Measurements from ENCODE around the gene PRPF6.

PRPF6 gene

GRCh38 chr20:64057628-64058498 is 76.9 kb downstream of the PRPF6 start:
- Histone ChIP-seq H3K27me3 (ENCODE audit: control insufficient read depth, insufficient read depth, low read length) (no peaks in the 10 kb centered on the region), H3K4me3 (ENCODE audit: low read depth, low read length) (peak overlapping the region; percentile 36; the same call in 1 of the 2 replicates), H3K36me3 (ENCODE audit: control insufficient read depth, insufficient read depth, low read length) (no peaks in the 10 kb centered on the region), H3K9me3 (ENCODE audit: control insufficient read depth, insufficient read depth, low read depth, low read length) (no peaks in the 10 kb centered on the region), H3K9ac (ENCODE audit: low read length) (no peak overlapping the region), H3K4me1 (ENCODE audit: control insufficient read depth, insufficient read depth, low read length) (peaks cover 41% of the 10 kb centered on the region), H3K27ac (ENCODE audit: low read depth, low read length) (no peak overlapping the region)

GRCh38 chr20:64058536-64058935 is 77.6 kb downstream of the PRPF6 start:
- Histone ChIP-seq H3K9me3 (ENCODE audit: control insufficient read depth, insufficient read depth, low read depth, low read length) (no peaks in the 10 kb centered on the region), H3K4me3 (ENCODE audit: low read depth, low read length) (no peak overlapping the region), H3K9ac (ENCODE audit: low read length) (no peak overlapping the region), H3K27me3 (ENCODE audit: control insufficient read depth, insufficient read depth, low read length) (no peaks in the 10 kb centered on the region), H3K36me3 (ENCODE audit: control insufficient read depth, insufficient read depth, low read length) (no peaks in the 10 kb centered on the region), H3K4me1 (ENCODE audit: control insufficient read depth, insufficient read depth, low read length) (peaks cover 38% of the 10 kb centered on the region), H3K27ac (ENCODE audit: low read depth, low read length) (no peak overlapping the region)

GRCh38 chr20:64062276-64062595 is 81.3 kb downstream of the PRPF6 start:
- H3K4me1 ChIP-seq (ENCODE audit: control insufficient read depth, insufficient read depth, low read length): peaks cover 29% of the 10 kb centered on the region
- H3K36me3 ChIP-seq (ENCODE audit: control insufficient read depth, insufficient read depth, low read length): no peaks in the 10 kb centered on the region
- H3K4me3 ChIP-seq (ENCODE audit: low read depth, low read length): peak overlapping the region; percentile 92
- 0 out of 2 replicates have a peak overlapping the region, but pooled peaks have one; percentile 72 for H3K27ac ChIP-seq (ENCODE audit: low read depth, low read length)
- H3K9me3 ChIP-seq (ENCODE audit: control insufficient read depth, insufficient read depth, low read depth, low read length): no peaks in the 10 kb centered on the region
- peak overlapping the region; percentile 74 for H3K9ac ChIP-seq (ENCODE audit: low read length)
- no peaks in the 10 kb centered on the region for H3K27me3 ChIP-seq (ENCODE audit: control insufficient read depth, insufficient read depth, low read length)

DNA sequence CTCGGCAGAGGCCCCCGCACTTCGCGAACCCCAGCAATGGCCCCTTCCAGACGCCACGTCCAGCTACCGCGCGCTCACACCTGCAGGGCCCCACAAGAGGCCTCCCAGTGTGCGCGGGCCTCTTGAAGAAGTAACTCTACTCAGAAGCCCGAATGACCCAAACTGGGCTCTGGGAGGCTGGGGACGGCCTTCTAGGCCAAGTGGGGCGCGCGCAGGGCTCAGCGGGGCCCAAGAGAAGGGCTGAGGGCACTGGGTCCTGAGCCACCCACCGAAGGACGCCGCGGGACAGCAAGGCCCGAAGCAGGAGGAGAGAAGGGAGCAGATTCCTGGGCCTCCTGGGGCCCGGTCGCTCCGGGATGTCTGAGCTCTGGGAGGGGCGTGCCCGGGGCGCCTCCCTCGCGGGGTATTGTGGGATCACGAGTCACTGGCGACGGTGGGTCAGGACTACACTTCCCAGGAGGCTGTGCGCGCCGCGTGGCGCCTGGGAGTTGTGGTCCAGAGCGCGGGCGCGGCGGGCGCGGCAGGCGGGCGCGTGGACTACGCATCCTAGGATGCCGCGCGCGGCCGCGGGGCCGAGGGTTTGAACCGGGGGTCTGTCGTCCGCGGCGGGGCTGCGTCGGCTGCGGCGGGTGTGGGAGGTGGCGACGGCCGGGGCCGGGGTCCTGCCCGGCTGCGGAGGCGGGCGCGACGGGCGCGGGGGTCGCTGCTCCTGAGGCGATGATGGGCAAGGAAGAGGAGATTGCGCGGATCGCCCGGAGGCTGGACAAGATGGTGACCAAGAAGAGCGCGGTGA is 81.9 kb downstream of the PRPF6 start, which contains the start of gene TCEA2:
Gene TCEA2, plus strand, starts transcription at position 603 of the 793 bp plus-strand sequence. Its CDS starts 115 bp downstream, at position 718.
- no peaks in the 10 kb centered on the region for H3K36me3 ChIP-seq (ENCODE audit: control insufficient read depth, insufficient read depth, low read length)
- no peaks in the 10 kb centered on the region for H3K27me3 ChIP-seq (ENCODE audit: control insufficient read depth, insufficient read depth, low read length)
- no peaks in the 10 kb centered on the region for H3K9me3 ChIP-seq (ENCODE audit: control insufficient read depth, insufficient read depth, low read depth, low read length)
- H3K4me1 ChIP-seq (ENCODE audit: control insufficient read depth, insufficient read depth, low read length): peaks cover 24% of the 10 kb centered on the region
- H3K9ac ChIP-seq (ENCODE audit: low read length): peak within 1 kb of the TSS; percentile 74
- peak within 1 kb of the TSS; percentile 92 for H3K4me3 ChIP-seq (ENCODE audit: low read depth, low read length)
- H3K27ac ChIP-seq (ENCODE audit: low read depth, low read length): peak within 1 kb of the TSS; percentile 72

- H3K4me1 ChIP-seq (ENCODE audit: control insufficient read depth, insufficient read depth, low read length): peaks cover 24% of the 10 kb centered on the region
- H3K4me3 ChIP-seq (ENCODE audit: low read depth, low read length): peak overlapping the region; percentile 92
- H3K27ac ChIP-seq (ENCODE audit: low read depth, low read length): no peak overlapping the region; the same call in 1 of the 2 replicates
- H3K9me3 ChIP-seq (ENCODE audit: control insufficient read depth, insufficient read depth, low read depth, low read length): no peaks in the 10 kb centered on the region
- H3K27me3 ChIP-seq (ENCODE audit: control insufficient read depth, insufficient read depth, low read length): no peaks in the 10 kb centered on the region
- H3K36me3 ChIP-seq (ENCODE audit: control insufficient read depth, insufficient read depth, low read length): no peaks in the 10 kb centered on the region
- peak overlapping the region; percentile 66 for H3K9ac ChIP-seq (ENCODE audit: low read length)
These were observed 82.6 kb downstream of the PRPF6 start for GRCh38 chr20:64063389-64064144.

DNA sequence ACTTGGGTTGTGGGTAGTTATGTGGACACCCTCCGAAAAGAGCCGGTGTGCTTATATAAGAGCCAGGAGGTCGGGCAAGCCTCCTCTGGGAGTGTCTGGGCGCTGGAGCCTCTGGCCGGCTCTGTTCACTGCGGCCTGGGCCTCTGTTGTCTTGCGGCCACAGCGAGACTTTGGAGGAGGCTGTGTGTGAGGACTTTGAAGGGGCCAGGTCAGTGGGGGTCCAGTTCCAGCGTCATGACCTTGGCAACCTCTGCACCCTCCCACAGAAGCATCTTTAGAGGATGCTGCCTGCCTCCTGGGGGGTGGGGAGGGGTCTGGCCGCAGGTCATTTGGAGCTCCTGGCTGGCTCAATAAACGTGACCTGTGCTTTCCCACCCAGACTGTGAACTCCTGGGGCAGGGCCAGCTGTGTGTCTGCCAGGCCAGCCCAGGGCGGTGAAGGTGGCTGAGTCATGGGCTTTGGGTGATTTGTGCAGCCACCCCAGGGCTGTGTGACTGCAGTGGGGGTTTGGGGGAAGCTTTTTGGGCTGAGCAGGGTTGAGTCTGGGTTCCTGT is 83.3 kb downstream of the PRPF6 start:
- H3K4me1 ChIP-seq (ENCODE audit: control insufficient read depth, insufficient read depth, low read length): peaks cover 24% of the 10 kb centered on the region
- H3K27me3 ChIP-seq (ENCODE audit: control insufficient read depth, insufficient read depth, low read length): no peaks in the 10 kb centered on the region
- no peak overlapping the region for H3K27ac ChIP-seq (ENCODE audit: low read depth, low read length)
- H3K36me3 ChIP-seq (ENCODE audit: control insufficient read depth, insufficient read depth, low read length): no peaks in the 10 kb centered on the region
- H3K9ac ChIP-seq (ENCODE audit: low read length): peak overlapping the region; percentile 4
- H3K9me3 ChIP-seq (ENCODE audit: control insufficient read depth, insufficient read depth, low read depth, low read length): no peaks in the 10 kb centered on the region
- H3K4me3 ChIP-seq (ENCODE audit: low read depth, low read length): peak overlapping the region; percentile 92

DNA sequence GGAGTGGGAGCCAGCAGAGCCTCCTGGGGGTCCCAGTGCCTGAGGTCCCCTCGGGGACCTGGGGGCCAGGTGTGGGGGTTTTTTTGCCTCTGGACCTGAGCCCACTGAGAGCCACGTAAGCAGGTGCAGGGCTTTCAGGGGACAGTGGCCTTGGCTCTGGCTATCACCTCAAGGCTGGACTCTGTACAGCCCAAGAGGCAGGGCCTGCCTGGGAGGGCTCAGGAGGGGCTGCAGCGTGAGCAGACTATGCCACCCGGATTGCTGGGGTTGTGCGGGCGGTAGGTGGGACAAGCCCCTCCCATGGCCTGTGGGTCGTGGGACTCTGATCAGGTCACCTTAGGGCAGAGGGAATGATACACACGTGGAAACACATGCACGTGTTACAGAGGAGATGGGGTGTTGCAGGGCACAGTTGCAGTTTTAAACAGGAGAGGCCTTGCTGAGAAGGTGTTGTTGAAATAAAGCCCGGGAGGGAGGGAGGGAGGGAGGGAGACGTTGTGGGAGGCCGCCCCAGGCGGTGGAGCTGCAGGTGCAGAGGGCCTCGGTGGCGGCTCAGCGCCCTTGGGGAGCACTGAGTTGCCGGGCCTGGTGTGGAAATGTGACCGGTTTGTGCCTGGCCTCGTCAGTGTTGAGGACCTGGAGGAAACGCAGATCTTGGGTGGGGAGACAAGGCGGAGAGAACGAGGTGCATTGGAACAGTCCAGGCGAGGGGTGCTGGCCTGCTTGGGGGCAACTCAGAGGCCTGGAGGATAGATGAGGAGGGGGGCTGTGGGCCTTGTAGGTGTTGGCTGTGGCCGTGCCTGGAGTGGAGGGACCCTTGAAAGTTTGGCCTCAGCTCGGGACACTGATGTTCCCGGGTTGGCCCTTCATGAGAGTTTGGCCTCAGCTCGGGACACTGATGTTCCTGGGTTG is 84.4 kb downstream of the PRPF6 start:
- no peak overlapping the region for H3K27ac ChIP-seq (ENCODE audit: low read depth, low read length)
- no peaks in the 10 kb centered on the region for H3K27me3 ChIP-seq (ENCODE audit: control insufficient read depth, insufficient read depth, low read length)
- no peaks in the 10 kb centered on the region for H3K9me3 ChIP-seq (ENCODE audit: control insufficient read depth, insufficient read depth, low read depth, low read length)
- no peak overlapping the region for H3K4me3 ChIP-seq (ENCODE audit: low read depth, low read length)
- H3K9ac ChIP-seq (ENCODE audit: low read length): no peak overlapping the region
- no peaks in the 10 kb centered on the region for H3K36me3 ChIP-seq (ENCODE audit: control insufficient read depth, insufficient read depth, low read length)
- peaks cover 24% of the 10 kb centered on the region for H3K4me1 ChIP-seq (ENCODE audit: control insufficient read depth, insufficient read depth, low read length)

GRCh38 chr20:64065974-64066343 is 85.0 kb downstream of the PRPF6 start:
- peaks cover 24% of the 10 kb centered on the region for H3K4me1 ChIP-seq (ENCODE audit: control insufficient read depth, insufficient read depth, low read length)
- no peak overlapping the region for H3K27ac ChIP-seq (ENCODE audit: low read depth, low read length)
- H3K4me3 ChIP-seq (ENCODE audit: low read depth, low read length): no peak overlapping the region

DNA sequence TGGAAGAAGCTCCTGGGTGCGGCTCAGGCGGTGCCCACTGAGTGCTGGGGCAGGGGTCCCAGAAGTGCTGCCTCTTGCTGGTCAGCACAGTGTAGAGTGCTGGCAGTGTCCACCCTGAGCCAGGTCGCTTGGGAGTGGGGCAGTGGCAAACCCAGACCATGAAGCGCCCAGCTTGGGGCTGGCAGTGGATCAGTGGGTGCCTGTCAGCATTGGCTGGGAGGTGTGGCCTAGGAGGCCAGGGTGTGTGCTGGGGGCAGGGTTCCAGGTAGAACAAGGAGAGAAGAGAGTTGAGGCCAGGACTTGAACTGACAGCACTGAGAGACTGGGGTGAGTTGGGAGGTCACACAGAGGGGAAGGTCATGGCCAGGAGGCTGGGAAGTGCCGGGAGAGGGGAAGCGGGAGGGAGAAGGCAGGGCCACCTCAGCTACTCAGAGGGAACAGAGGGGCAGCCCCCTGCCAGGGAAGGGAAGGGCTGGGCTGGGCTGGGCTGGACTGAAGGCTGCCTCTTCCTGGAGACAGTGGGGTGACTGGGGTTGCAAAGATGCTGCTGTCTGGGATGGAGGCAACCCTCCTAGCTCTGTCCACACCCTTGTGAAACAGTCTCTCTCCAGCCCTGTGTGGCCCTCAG is 86.2 kb downstream of the PRPF6 start:
- Histone ChIP-seq H3K9me3 (ENCODE audit: control insufficient read depth, insufficient read depth, low read depth, low read length) (no peaks in the 10 kb centered on the region), H3K36me3 (ENCODE audit: control insufficient read depth, insufficient read depth, low read length) (peaks cover 2% of the 10 kb centered on the region), H3K4me3 (ENCODE audit: low read depth, low read length) (no peak overlapping the region), H3K27me3 (ENCODE audit: control insufficient read depth, insufficient read depth, low read length) (no peaks in the 10 kb centered on the region), H3K4me1 (ENCODE audit: control insufficient read depth, insufficient read depth, low read length) (peaks cover 22% of the 10 kb centered on the region), H3K9ac (ENCODE audit: low read length) (no peak overlapping the region), H3K27ac (ENCODE audit: low read depth, low read length) (no peak overlapping the region)

More at GRCh38 chr20:64065974-64066343, 85.0 kb downstream of the PRPF6 start:
- Histone ChIP-seq H3K9me3 (ENCODE audit: control insufficient read depth, insufficient read depth, low read depth, low read length) (no peaks in the 10 kb centered on the region), H3K27me3 (ENCODE audit: control insufficient read depth, insufficient read depth, low read length) (no peaks in the 10 kb centered on the region), H3K9ac (ENCODE audit: low read length) (no peak overlapping the region), H3K36me3 (ENCODE audit: control insufficient read depth, insufficient read depth, low read length) (no peaks in the 10 kb centered on the region)

Data from HUES6 (cell line).